ENCODE data around the gene MAGEA8.
"Not testable (repeated sequence)": the region's sequence is repeated elsewhere in the genome, so short reads cannot be mapped to it uniquely, and the experiment has no call there.

MAGEA8 gene

DNA sequence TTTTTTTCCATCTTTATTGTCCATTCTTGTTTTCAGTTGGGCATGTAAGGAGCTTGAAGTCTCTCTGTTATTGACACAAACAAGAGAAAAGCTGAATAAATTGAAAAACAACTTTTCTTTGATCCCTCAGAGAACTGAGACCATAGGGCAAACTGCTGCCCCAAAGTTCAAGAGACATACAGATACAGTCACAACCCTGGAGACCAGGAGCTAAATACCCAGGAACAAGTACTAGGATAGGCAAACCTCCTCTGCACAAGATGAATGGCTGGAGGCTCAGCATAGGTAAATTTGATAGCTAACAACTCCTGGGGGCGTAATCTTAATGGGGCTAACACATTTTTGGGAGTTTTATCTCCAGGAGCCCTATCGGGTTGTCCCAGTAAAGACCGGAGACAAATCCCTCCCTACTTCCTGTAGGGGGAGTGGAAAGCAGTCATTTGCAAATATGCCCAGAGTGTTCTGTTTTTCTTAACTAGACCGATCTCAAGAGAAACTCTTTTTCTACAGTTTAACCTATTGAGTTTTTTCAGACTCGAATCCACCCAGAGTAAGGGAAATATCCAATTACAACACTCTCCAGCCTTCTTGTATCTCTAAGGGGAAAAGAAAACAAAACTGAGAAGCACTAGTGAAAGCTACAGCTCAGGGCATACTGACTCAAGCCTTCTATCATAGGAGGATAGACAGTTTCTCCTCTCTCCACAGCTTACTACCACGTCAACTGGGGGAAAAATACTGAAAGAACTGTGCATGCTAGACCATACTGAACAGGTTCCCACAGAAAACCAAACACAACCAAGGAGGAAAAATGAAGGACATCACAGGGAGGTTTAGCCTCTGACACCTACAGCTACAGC, 23.1 kb downstream of the MAGEA8 start:
- DNase-seq (ENCODE audit: low read depth): no peak

DNA sequence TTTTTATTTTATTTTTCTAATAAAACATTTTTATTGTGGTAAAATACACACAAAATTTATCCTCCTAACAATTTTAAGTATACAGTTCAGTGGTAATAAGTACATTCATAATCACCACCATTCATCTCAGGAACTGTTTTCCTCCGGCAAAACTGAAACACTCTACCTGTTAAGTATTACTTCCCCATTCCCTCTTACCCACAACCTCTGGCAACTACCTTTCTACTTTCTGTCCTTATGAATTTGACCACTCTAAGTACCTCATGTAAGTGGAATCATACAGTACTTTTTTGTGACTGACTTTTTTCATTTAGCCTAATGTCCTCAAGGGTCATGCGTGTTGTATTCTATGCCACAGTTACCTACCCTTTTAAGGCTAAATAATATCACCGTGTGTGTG, 27.3 kb downstream of the MAGEA8 start:
- no peak for DNase-seq (ENCODE audit: low read depth)

DNA sequence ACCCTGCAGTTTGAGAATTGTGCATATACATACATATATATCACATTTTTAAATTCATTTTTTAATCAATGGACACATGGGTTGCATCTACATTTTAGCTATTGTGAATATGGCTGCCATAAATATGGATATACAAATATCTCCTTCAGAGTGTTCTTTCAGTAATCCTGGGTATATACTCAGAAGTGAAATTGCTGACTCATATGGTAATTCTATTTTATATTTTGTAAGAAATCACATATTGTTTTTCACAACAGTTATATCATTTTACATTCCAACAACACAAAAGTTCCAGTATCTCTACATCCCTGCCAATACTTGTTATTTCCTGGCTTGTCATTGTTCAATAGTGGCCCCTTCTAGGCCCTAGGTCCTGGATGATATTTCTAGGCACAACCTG, 27.7 kb downstream of the MAGEA8 start:
- no peak for DNase-seq (ENCODE audit: low read depth)

DNA sequence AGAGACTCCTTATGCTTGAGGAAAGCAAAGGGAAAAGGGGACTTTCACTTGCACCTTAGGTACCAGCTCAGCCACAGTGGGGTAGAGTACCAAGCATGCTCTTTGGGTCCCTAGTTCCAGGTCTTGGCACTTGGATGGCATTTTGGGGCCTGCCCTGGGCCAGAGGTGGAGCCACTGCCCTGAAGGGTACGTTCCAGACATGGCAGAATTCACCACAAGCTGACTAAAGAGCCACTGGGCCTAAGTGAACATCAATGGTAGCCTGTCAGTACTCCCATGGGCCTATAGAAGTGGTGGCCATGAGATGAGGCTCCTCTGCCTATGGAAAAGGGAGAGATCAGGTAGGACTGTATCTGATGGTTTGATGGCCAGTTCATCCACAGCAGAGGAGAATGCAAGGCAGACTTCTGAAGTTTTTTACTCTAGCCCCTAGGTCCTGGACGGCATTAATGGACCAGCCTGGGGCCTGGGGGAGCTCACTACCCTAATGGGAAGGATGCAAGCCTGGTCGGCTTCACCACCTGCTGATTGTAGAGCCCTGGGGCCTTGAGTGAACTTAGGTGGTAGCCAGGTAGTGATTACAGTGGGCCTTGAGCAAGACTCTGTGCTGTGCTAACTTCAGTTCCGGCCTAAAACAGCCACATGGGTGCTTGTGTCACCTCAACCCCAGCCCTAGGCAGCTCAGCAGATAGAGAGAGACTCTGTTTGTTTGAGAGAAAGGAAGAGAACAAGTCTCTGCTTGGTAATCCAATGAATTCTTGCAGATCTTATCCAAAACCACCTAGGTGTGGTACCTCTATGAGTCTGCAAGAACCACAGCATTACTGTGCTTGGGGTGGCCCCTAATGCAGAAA, 28.6 kb downstream of the MAGEA8 start:
- DNase-seq (ENCODE audit: low read depth): no peak

DNA sequence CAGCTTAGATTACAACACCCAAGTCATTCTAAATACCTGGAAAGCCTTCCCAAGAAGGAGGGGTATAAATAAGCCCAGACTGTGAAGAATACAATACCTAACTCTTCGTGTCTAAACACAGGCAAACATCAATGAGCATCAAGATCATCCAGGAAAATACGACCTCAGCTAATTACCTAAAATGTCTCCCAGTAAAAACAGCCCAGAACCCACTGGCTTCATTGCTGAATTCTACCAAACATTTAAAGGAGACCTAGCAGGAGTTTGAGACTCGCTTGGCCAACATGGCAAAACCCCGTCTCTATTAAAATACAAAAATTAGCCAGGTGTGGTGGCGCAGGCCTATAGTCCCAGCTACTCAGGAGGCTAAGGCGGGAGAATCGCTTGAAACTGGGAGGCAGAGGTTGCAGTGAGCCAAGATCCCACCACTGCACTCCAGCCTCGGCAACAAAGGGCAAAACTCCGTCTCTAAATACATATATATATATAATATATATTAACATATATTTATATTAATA, 29.3 kb downstream of the MAGEA8 start:
- DNase-seq (ENCODE audit: low read depth): no peak

DNA sequence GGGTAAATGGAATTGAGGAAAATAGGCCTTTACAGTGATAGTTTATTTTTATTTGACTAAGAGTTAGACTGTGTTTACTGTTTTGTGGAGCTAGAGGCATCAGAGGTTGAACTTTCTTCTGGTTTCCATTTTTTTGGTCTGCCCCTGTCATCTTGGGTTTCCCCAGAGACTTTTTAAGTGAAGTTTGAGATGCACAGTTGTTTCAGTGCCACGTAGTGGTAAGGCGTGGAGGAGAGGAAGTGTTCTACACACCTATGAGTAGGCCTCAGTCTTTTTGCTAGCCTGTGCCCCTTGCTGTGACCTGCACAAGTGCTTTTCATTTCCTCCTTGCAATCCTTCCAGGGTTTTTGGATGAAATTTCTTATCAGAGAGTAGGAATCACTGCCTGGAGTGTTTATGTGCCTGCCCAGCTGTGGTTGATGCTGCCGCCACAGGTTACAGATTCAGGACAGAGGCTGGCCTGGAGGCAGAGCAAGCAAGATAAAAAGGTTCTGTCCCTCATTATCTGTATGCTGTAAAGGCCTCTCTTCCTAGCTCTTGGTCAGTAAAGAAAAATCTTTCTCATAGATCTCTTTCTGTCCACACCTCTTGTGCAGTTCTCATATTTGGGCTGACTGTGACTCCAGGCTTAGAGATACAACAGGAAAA, 35.9 kb downstream of the MAGEA8 start:
- DNase-seq (ENCODE audit: low read depth): no peak

DNA sequence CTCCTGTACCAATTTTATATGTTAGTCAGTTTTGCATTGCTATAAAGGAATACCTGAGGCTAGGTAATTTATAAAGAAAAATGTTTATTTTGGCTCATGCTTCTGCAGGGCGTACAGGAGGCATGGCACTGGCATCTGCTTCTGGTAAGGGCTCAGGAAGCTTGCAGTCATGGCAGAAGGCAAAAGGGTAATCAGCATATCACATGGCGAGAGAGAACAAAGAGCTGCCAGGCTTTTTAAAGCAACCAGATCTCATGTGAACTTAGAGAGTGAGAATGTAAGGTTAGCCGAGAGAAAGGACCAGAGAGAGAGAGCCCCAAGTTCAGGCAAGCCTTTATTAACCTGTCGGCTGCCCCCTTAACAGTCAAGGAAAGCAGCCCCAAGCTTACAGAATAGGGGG, 42.9 kb downstream of the MAGEA8 start:
- not testable (repeated sequence) for DNase-seq (ENCODE audit: low read depth)

DNA sequence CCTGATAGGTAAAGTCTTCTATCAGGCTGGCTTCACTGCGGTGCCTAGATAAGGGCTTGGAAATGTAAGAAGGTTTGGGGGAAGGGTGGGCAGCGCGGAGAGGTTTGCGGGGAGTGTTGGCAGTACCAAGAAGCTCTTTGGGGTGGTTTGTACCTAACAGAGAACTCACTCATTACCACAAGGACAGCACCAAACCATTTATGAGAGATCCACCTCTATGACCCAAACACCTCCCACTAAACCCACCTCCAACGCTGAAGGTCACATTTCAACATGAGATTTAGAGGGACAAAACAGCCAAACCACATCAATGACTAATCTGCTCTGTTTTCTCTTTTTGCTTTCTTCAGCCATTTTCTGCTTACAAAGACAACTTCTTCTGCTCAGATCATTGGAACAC, 43.5 kb downstream of the MAGEA8 start:
- not testable (repeated sequence) for DNase-seq (ENCODE audit: low read depth)

DNA sequence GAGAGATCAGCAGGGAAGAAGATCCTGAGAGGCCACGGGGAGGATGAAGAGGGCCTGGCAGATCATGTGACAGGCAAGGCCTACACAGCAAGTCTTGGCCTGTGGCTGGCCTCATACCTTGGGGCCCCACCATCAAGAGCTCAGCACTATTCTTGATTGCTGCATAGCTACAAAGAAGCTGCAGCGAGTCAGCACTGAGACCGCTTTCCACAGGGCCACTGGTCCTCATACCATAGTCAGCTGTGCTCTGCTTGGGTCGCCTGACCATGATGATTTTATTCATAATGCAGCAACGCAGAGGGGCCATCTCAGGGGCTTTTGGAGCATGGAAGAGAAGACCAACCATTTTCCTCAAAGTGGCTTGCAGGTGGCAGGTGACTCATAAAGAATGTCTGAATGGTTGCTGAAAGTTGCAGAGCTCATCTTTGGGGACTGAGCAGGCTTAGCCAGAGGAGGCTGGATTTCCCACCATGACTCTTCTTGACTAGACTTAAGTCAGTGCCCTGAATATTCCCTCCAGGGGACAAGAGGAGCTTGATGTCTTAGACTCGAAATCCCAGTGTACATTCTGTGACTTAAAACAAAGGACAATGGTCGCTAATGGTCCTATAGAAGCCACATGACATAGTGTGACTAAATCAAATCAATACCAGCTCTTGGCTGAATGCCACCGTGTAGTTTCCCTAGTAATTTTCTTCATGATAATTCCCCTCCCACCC, 46.4 kb downstream of the MAGEA8 start:
- DNase-seq (ENCODE audit: low read depth): not testable (repeated sequence)

DNA sequence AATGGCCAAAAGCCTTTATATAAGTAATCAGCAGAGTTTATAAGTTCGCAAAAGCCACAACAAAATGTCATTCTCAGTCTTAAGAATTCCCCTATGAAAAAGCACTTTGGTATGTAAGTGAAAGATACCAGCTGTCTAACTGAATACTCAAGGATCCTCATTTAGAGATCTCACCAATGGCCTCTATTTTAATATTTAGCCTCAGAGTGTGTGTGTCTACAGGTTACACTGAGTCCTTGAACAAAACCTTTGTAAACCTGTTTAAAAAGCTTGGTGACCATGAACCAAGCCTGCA, 46.9 kb downstream of the MAGEA8 start:
- DNase-seq (ENCODE audit: low read depth): not testable (repeated sequence)

DNA sequence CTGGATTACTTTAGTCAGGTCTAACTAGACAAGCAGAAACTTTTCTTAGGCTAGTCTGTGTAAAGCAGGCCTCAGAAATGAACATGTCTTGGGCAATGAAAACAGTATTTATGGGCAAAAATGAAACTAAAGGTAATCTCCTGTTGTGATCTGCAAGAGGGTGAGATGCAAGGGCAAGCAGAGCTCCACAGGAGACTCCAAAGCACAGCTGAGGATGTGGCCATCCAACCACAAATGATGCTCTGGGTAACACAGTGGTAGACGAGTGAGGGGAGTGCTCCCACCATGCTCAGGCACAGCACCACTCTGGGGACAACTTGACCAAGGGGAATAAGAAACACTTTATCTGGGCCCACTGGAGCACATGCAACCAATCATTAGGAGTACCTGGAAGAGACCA, 47.7 kb downstream of the MAGEA8 start:
- not testable (repeated sequence) for DNase-seq (ENCODE audit: low read depth)

DNA sequence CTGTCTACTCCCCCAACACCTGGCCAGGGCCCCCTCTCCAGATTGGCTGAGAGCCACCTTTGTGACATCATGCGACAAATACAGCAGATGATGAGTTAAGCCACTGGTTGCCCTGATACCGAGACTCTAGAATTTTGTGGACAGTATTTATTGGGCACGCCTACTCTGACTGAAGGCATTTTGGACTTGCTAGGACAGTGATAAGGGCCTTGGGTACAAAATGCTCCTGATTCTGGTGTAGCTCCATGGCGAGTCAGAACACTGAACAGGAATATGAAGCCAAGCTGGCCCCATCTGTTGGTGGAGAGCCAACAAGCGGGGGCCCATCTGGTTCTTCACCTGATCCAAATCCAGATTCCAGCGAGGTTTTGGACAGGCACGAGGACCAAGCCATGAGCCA, 48.4 kb downstream of the MAGEA8 start, which contains the start of gene HSFX4:
Gene HSFX4 (plus strand): TSS at position 174 of the 400 bp plus-strand sequence. CDS start 72 bp downstream, at position 246.
- DNase-seq (ENCODE audit: low read depth): not testable (repeated sequence)

DNA sequence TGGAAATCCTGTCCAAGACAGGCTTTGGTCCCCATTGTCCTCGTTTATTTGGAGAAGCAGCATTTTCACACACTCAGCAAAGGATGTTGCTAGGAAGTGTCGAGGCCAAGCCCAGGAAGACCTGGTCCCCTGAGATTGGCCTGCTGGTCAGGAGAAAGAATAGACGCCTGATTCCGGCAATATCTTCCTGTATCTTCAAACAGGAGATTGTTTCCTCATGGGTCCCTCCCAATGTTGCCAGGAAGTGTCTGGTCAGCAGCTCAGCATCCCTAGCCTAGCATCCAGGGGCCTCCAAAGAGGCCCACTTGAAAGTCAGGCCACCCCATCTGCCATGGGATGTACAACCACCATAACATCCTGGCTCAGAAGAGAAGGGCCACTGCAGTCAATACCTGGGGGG, 50.4 kb downstream of the MAGEA8 start:
- DNase-seq (ENCODE audit: low read depth): not testable (repeated sequence)

DNA sequence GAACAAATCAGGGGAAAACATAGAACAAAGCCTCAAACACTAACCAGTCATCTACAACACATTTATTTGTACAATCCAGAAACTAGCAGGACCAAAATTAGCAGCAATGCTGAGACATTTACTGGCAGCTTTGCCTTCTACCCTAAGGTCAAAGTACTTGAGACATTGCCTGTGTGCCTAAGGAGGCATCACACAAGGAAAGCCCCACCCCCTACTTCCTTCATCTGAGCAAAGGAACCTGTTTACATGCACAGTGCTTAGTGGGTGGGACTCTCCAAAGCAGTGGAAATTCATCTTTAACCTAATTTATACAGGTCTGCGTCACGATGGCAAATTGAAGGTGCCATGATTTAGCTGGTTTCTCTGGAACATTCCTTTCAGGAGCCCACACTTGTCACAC, 51.2 kb downstream of the MAGEA8 start:
- not testable (repeated sequence) for DNase-seq (ENCODE audit: low read depth)

DNA sequence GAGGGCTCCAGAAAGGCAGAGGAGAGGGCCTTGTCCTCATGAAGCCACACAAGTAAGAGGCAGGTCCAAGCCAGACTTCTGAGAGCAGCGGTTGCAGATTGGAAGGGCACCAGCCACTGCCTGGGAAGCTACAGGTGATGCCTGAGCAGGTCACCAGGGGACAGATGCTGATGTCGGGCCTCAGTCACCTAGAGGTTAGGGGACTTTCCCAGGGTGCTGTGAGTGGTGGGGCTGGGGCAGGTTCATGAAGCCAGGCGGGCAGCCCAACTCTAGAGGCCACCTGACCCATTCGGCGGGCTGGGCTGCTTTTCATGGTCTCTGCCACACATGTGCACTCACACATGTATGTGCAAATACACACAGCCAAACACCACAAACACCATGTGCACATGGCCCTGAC, 52.0 kb downstream of the MAGEA8 start:
- not testable (repeated sequence) for DNase-seq (ENCODE audit: low read depth)

DNA sequence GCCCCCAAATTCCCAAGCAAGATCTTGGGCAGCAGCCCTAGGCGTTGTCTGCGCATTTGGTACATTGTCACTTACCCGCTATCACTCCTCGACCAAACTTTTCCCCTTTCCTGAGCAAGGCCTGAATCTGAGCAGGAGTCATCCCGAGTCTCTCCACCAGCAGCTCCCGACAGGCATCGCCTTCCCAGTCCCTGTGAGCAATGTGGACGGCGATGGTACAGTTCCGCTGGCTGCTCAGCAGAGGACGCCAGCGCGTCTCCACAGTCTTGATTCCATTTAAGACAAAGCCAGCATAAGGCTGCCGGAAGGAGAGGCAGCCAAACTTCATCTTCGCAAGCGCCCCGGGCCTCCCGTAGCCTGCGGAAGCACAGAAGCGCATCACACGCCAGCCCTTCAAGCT, 52.6 kb downstream of the MAGEA8 start:
- not testable (repeated sequence) for DNase-seq (ENCODE audit: low read depth)

Data from GM04504 (cell line).